ENCODE measurements around the gene LNP1.
A peak's percentile ranks its signal among the peaks of the same experiment; 100 is the strongest.
"Not testable (repeated sequence)": the region's sequence is repeated elsewhere in the genome, so short reads cannot be mapped to it uniquely, and the experiment has no call there.

The LNP1 gene

GRCh38 chr3:100437721-100438622 is 36.6 kb downstream of the LNP1 start:
- DNase-seq, result no peak

GRCh38 chr3:100438623-100438974 is 37.3 kb downstream of the LNP1 start:
- DNase-seq, result no peak

- DNase-seq, result no peak
These were observed 39.6 kb downstream of the LNP1 start for GRCh38 chr3:100440895-100441294.

GRCh38 chr3:100443690-100444089 is 42.4 kb downstream of the LNP1 start:
- no peak for DNase-seq

- DNase-seq, result not testable (repeated sequence)
These were observed 45.7 kb downstream of the LNP1 start for GRCh38 chr3:100447067-100447466.

- no peak for DNase-seq
These were observed 46.7 kb downstream of the LNP1 start for GRCh38 chr3:100448079-100448478.

GRCh38 chr3:100449214-100449613 is 47.9 kb downstream of the LNP1 start:
- DNase-seq, result no peak

- no peak for DNase-seq
These were observed 53.3 kb downstream of the LNP1 start for GRCh38 chr3:100454677-100455076.

GRCh38 chr3:100455841-100456550 is 54.7 kb downstream of the LNP1 start:
- DNase-seq, result no peak

GRCh38 chr3:100456745-100457144 is 55.4 kb downstream of the LNP1 start:
- DNase-seq, result no peak

- DNase-seq, result no peak
These were observed 56.5 kb downstream of the LNP1 start for GRCh38 chr3:100457811-100458210.

GRCh38 chr3:100458814-100459213 is 57.5 kb downstream of the LNP1 start:
- no peak for DNase-seq

- peak; percentile 64 for DNase-seq
These were observed 61.7 kb downstream of the LNP1 start for GRCh38 chr3:100463002-100463401.

GRCh38 chr3:100463646-100464155 is 62.4 kb downstream of the LNP1 start:
- DNase-seq, result no peak

GRCh38 chr3:100465892-100466777 is 64.8 kb downstream of the LNP1 start:
- DNase-seq, result peak; percentile 13

GRCh38 chr3:100467133-100467532 is 65.8 kb downstream of the LNP1 start:
- DNase-seq, result no peak

- no peak for DNase-seq
These were observed 67.3 kb downstream of the LNP1 start for GRCh38 chr3:100468676-100469075.

- no peak for DNase-seq
These were observed 69.6 kb downstream of the LNP1 start for GRCh38 chr3:100470951-100471350.

- DNase-seq, result no peak
These were observed 70.1 kb downstream of the LNP1 start for GRCh38 chr3:100471444-100471843.

GRCh38 chr3:100477851-100478360 is 76.6 kb downstream of the LNP1 start:
- DNase-seq, result not testable (repeated sequence)

- DNase-seq, result not testable (repeated sequence)
These were observed 77.2 kb downstream of the LNP1 start for GRCh38 chr3:100478521-100478920.

GRCh38 chr3:100480081-100480480 is 78.7 kb downstream of the LNP1 start:
- DNase-seq, result no peak

GRCh38 chr3:100482176-100482575 is 80.8 kb downstream of the LNP1 start:
- DNase-seq, result no peak

Measured in activated CD4-positive, alpha-beta T cell treated with anti-CD3 and anti-CD28 coated beads, Interleukin-2, Interleukin-6, amounts not matched to agents 100 ng/mL and 50 ng/mL, durations not matched to agents 16 hours and 8 hours (primary cell).